Measurements from ENCODE around the gene EEF1AKMT4.

GRCh38 chr3:184237807-184238206 is 11.7 kb upstream of the EEF1AKMT4 start:
- TF ChIP-seq POLR2AphosphoS5 (IDR thresholded peaks at IDR 0.05; ENCODE audit: low read depth, low read length): no peak
- TF ChIP-seq TAF1 (IDR thresholded peaks at IDR 0.05; ENCODE audit: low read depth, low read length): no peak
- TF ChIP-seq POLR2A (IDR thresholded peaks at IDR 0.05; ENCODE audit: low read depth, low read length): no peak
- TF ChIP-seq SPI1 (IDR thresholded peaks at IDR 0.05; ENCODE audit: low read depth, low read length): no peak
